Glomerular endothelial cell (primary cell): Measurements from ENCODE around the gene NEK4. TPM values are rescaled to one million over a fixed set of nuclear protein-coding genes. Genes with fewer than 3 reads are reported as not detected.
"Not testable (repeated sequence)": the region's sequence is repeated elsewhere in the genome, so short reads cannot be mapped to it uniquely, and the experiment has no call there.

ENCODE experiments used
- DNase-seq: peaks from one replicate; pipeline ENCODE4 v3.0.0-alpha.2; 2011; ENCODE audit warnings: low read depth, low spot score; ENCODE audit errors: extremely low read depth
- total RNA-seq: library from RNA; depleted of rRNA; stranded (reverse); fragments of >200 nt; gene quantifications from 2 replicates; pipeline ENCODE4 v1.2.3, GENCODE V29; 2015

The NEK4 gene
- total RNA-seq, 1 donor from 2014 or later, result 13.7 TPM

- no peak for DNase-seq
These were observed 9.3 kb upstream of the NEK4 start for GRCh38 chr3:52779837-52780585.

GRCh38 chr3:52779011-52779836 is 8.5 kb upstream of the NEK4 start:
- no peak for DNase-seq

- DNase-seq, result no peak
These were observed 7.4 kb upstream of the NEK4 start for GRCh38 chr3:52777959-52778805.

- DNase-seq, result no peak
These were observed 6.6 kb upstream of the NEK4 start, which contains the start of gene ITIH1 for GRCh38 chr3:52777127-52777958. Gene ITIH1 (plus strand): TSS chr3:52777599. CDS start chr3:52777616, 17 bp downstream.

GRCh38 chr3:52776486-52776885 is 5.7 kb upstream of the NEK4 start:
- not testable (repeated sequence) for DNase-seq

GRCh38 chr3:52775877-52776276 is 5.1 kb upstream of the NEK4 start:
- no peak for DNase-seq

- no peak for DNase-seq
These were observed 4.4 kb upstream of the NEK4 start for GRCh38 chr3:52774901-52775864.

GRCh38 chr3:52774066-52774713 is 3.5 kb upstream of the NEK4 start:
- no peak for DNase-seq

GRCh38 chr3:52773361-52774065 is 2.8 kb upstream of the NEK4 start:
- DNase-seq, result no peak

- DNase-seq, result no peak
These were observed 962 bp upstream of the NEK4 start for GRCh38 chr3:52771702-52772101.

- no peak for DNase-seq
These were observed 568 bp upstream of the NEK4 start for GRCh38 chr3:52771334-52771681.

GRCh38 chr3:52769786-52770455 is 819 bp downstream of the NEK4 start:
- no peak for DNase-seq

GRCh38 chr3:52763466-52763865 is 7.3 kb downstream of the NEK4 start:
- peak; percentile 34 for DNase-seq

GRCh38 chr3:52756141-52756540 is 14.6 kb downstream of the NEK4 start:
- no peak for DNase-seq

- DNase-seq, result no peak
These were observed 16.4 kb downstream of the NEK4 start for GRCh38 chr3:52754373-52754772.

- no peak for DNase-seq
These were observed 18.6 kb downstream of the NEK4 start for GRCh38 chr3:52752045-52752660.

- no peak for DNase-seq
These were observed 27.0 kb downstream of the NEK4 start for GRCh38 chr3:52743721-52744120.
